T-helper 2 cell treated with Interferon-gamma antibody and Interleukin-4, amounts not matched to agents 5 μg/mL and 100 μg/mL, for 36 hours (primary cell): ENCODE results near the gene GPR78.
"Not testable (repeated sequence)": the region's sequence is repeated elsewhere in the genome, so short reads cannot be mapped to it uniquely, and the experiment has no call there.

Experiments
- DNase-seq: peaks from one replicate; pipeline ENCODE4 v3.0.0; 2021; ENCODE audit warnings: low spot score
- H3K27ac Mint-ChIP-seq: one replicate; pipeline ENCODE4 v1.8.0; 2021; ENCODE audit warnings: mild to moderate bottlenecking, mixed read lengths
- H3K27me3 Mint-ChIP-seq: one replicate; pipeline ENCODE4 v1.8.0; 2021; ENCODE audit warnings: low read depth, mixed read lengths
- H3K36me3 Mint-ChIP-seq: one replicate; pipeline ENCODE4 v1.8.0; 2021; ENCODE audit warnings: low read depth, mixed read lengths
- H3K4me1 Mint-ChIP-seq: one replicate; pipeline ENCODE4 v1.8.0; 2021; ENCODE audit warnings: low read depth, mixed read lengths
- H3K4me3 Mint-ChIP-seq: one replicate; pipeline ENCODE4 v1.8.0; 2022; ENCODE audit warnings: mild to moderate bottlenecking, moderate library complexity, mixed read lengths
- H3K9me3 Mint-ChIP-seq: one replicate; pipeline ENCODE4 v1.8.0; 2021; ENCODE audit warnings: mixed read lengths

Gene GPR78

DNA sequence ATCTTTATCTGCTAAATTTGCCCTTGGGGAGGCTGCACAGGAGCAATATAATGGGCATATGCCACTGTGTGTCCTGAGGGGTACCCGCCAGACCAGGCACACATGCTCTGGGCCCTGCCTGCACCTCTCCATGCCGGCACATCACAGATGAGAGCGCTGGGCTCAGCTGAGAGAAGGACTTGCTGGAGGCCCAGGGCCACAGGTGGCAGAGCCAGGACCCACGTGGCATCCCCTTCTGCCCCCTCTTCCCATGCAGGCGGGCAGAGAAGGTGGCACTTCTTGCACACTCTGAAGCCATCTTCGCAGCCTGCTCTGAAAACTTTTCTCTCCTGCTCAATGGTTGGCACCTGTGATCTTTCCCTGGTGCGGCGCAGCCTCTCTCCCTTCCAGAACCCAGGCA lies 32.5 kb downstream of the GPR78 start:
- no peaks in the 10 kb centered on the region for H3K27me3 Mint-ChIP-seq
- no peak overlapping the region for H3K27ac Mint-ChIP-seq
- no peak overlapping the region for H3K4me3 Mint-ChIP-seq
- no peak for DNase-seq
- H3K4me1 Mint-ChIP-seq, result no peaks in the 10 kb centered on the region
- no peaks in the 10 kb centered on the region for H3K9me3 Mint-ChIP-seq
- H3K36me3 Mint-ChIP-seq, result no peaks in the 10 kb centered on the region

DNA sequence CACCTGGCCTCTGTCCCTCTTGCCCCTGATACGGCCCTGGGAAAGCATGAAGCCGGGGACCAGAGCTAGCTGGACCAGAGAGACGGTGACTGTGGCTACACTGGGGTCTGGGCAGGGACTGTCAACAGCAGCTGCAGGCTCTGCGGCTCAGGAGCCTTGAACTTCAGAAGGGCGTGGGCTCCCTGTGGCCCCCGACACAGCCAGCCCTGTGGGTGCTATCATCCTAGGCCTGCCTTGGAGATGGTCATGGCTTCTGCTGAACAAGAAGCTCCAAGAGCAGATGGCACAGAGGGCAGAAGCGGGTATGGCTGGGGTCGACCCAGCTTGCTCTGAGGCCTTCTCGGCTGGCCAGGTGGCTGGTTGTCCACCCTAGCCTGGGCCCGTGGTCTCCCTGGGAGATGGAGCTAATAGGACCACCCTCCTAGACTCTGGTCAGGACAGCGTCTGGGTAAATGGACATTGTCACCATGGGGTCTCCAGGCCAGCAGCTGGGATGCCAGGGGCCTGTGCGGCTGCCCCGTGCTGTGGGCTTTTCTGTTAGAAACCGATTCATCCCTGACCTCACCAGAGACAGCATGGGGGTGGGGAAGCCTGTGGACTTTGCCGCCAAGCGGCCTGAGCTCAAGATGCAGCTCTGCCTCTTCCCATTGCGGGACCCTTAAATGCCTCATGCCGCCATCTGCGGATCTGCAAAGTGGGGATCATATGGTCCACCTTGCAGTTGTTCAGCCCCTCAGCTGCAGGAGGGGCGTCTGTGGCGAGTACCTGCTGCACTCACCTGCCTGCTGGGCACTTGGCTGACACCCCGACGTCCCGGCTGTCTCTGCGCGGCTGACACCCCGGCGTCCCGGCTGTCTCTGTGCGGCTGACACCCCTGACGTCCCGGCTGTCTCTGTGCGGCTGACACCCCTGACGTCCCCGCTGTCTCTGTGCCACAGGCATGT lies 33.5 kb downstream of the GPR78 start:
- Mint-ChIP-seq H3K36me3 (no peaks in the 10 kb centered on the region), H3K4me3 (no peak overlapping the region), H3K27me3 (no peaks in the 10 kb centered on the region), H3K4me1 (no peaks in the 10 kb centered on the region), H3K9me3 (no peaks in the 10 kb centered on the region), H3K27ac (no peak overlapping the region)
- no peak for DNase-seq

DNA sequence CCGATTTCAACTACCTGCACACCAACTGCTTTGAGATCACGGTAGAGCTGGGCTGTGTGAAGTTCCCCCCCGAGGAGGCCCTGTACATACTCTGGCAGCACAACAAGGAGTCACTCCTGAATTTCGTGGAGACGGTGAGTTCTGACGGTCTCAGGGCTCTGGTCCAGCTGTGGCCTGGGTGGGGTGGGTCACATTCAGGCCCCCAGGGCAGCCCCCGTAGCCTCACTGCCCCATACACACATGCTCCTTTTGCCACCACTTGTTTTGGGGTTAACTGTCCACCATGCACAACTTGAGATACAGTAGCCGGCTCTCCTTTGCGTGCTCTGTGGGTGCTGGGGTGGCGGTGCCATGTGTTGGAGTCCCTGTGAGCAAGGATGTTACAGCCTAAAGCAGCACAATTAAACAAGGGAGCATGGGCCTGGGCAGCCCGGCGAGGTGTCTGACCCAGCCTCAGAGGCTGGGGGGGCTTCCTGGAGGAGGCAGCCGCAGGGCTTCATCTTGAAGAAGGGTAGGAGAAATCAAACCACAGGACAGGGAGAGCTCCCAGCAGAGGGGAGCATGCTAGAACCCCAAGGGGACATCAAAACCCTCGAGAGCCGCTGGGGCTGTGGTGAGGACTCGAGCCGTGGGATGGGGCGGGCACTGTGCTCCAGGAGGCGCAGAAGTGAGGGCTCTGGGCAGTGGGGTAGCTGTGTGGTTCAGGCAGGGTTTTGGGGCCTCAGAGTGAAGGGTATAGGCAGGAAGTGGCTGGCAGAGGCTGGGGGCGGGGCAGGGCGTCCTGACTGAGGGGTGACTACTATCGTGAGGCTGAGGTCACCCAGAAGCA lies 34.4 kb downstream of the GPR78 start:
- Mint-ChIP-seq H3K27me3 (no peaks in the 10 kb centered on the region), H3K9me3 (no peaks in the 10 kb centered on the region), H3K36me3 (no peaks in the 10 kb centered on the region), H3K4me3 (no peak overlapping the region), H3K27ac (no peak overlapping the region), H3K4me1 (no peaks in the 10 kb centered on the region)
- no peak for DNase-seq

DNA sequence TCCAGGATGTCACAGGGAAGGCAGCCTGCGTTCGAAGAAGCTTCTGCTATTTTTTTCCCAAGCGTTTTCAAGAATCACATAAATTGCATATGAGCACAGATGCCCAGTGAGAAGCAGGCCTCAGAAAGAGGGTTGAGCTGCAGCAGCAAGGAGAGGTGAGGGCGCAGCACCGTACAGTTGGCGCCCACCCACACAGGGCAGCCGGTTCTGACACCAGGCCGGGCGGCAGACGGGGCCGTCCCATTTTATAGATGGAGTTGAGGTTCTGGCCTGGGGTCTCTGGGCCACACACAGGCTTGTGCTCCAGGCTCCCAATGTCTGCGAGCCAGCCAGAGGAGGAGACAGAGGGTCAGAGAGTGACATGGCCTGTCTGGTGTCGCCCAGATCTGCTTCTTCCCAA lies 35.2 kb downstream of the GPR78 start:
- H3K9me3 Mint-ChIP-seq, result no peaks in the 10 kb centered on the region
- H3K27ac Mint-ChIP-seq, result no peak overlapping the region
- no peak overlapping the region for H3K4me3 Mint-ChIP-seq
- no peaks in the 10 kb centered on the region for H3K27me3 Mint-ChIP-seq
- no peak for DNase-seq
- H3K4me1 Mint-ChIP-seq, result no peaks in the 10 kb centered on the region
- no peaks in the 10 kb centered on the region for H3K36me3 Mint-ChIP-seq

DNA sequence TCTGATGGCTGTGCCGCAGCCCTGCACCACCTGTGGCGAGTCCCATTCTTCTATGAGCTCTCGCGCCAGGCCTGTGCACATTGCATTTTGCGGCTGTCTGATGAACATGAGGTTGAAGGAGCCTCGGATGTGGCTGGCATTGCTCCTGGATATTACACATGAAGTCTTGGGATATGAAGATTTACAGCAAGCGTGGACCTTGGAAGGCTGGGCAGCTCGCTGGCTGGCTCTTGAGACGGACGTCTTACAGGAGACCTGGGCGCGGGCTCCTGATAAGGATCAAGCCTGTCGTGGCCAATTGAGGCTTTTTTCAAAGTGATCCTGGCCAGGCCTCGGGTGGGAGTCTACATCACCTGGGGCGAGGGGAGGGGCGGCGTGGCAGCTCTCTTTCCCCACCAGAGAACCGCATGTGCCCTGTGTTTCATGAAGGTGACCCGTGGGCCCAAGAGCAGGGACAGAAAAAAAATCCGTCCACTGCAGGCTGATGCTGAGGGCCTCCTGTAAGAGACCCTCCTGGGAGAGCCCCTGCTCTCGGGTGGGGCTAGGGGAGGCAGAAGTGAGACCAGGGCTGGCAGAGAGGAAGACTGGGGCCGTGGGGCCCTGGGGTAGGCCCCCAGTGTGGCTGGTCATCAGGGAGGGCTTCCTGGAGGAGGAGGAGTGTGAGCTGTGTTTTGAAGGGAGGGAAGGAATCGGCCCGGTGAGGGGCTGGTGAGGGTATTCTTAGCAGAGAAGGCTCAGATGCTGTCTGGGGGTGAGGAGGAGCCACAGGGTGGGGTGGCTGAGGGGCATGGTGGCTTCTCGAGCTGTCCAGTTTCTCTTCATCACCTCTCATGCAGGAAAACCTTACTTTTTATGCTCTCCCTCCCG lies 36.0 kb downstream of the GPR78 start:
- no peaks in the 10 kb centered on the region for H3K27me3 Mint-ChIP-seq
- no peaks in the 10 kb centered on the region for H3K36me3 Mint-ChIP-seq
- H3K27ac Mint-ChIP-seq, result no peak overlapping the region
- no peaks in the 10 kb centered on the region for H3K9me3 Mint-ChIP-seq
- no peaks in the 10 kb centered on the region for H3K4me1 Mint-ChIP-seq
- H3K4me3 Mint-ChIP-seq, result no peak overlapping the region
- DNase-seq, result no peak

DNA sequence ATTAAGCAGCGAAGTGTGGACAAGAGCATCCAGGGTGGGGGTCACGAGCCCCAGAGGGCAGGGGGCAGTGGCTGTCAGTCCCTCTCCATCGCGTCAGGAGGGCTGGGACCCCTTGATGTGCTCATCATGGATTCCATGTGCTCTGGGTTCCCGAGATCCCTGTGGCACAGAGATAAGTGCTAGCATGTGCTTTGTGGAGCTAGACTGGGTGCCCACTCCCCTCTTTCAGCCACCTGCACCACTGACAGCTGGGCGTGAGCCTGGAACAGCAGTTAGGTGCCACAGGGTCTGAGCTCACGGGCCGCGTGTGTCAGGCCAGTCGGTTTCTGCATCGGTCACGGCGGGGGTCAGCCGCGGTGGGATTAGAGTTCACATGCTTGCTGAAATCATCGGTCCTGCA lies 36.6 kb downstream of the GPR78 start:
- H3K4me1 Mint-ChIP-seq, result no peaks in the 10 kb centered on the region
- H3K27me3 Mint-ChIP-seq, result no peaks in the 10 kb centered on the region
- H3K27ac Mint-ChIP-seq, result no peak overlapping the region
- no peak for DNase-seq
- no peaks in the 10 kb centered on the region for H3K9me3 Mint-ChIP-seq
- no peak overlapping the region for H3K4me3 Mint-ChIP-seq
- H3K36me3 Mint-ChIP-seq, result no peaks in the 10 kb centered on the region

DNA sequence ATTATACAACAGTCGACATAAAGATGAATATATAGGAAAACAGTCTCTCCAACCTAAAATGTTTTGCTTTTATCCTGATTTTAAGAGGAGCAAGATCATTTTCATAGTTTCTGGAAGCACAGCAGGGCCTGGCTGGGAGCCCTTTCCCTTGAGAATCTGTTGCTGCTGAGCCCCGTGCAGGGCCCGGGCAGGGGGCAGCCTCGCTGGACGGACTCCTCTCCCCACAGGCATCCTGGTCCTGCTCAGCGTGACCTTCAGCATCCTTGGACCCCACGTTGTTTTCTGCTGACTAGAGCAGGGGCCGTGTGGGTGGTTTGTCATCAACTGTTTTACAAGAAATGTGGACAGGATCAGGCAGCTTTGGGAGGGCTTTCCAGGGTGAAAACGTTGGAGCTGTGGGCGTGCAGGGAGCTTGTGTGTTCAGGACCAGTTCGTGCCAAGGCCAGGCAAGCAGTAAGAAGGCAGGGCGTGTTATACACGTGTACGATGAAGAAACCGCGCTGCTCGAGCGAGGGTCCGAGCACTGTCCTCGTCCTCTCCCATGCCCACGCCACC lies 37.4 kb downstream of the GPR78 start:
- Mint-ChIP-seq H3K36me3 (no peaks in the 10 kb centered on the region), H3K9me3 (no peaks in the 10 kb centered on the region), H3K4me1 (no peaks in the 10 kb centered on the region), H3K27me3 (no peaks in the 10 kb centered on the region), H3K4me3 (no peak overlapping the region), H3K27ac (no peak overlapping the region)
- DNase-seq, result no peak

DNA sequence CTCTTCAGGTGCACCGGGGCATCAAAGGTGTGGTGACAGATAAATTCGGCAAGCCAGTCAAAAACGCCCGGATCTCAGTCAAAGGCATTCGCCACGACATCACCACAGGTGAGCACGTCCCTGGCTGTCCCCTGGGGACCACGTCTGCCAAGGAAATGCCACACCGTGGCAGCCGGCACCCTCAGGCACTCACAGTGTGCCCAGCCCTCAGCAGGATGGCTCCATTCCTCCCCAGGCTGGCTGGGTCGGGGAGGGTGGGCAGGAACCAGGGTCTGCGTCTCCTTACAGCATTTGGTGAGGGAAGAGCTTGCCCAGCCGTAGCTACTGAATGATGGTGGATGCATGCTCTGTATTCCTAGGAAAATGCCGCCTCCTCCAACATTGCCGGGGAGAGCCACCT lies 38.2 kb downstream of the GPR78 start:
- DNase-seq, result no peak

DNA sequence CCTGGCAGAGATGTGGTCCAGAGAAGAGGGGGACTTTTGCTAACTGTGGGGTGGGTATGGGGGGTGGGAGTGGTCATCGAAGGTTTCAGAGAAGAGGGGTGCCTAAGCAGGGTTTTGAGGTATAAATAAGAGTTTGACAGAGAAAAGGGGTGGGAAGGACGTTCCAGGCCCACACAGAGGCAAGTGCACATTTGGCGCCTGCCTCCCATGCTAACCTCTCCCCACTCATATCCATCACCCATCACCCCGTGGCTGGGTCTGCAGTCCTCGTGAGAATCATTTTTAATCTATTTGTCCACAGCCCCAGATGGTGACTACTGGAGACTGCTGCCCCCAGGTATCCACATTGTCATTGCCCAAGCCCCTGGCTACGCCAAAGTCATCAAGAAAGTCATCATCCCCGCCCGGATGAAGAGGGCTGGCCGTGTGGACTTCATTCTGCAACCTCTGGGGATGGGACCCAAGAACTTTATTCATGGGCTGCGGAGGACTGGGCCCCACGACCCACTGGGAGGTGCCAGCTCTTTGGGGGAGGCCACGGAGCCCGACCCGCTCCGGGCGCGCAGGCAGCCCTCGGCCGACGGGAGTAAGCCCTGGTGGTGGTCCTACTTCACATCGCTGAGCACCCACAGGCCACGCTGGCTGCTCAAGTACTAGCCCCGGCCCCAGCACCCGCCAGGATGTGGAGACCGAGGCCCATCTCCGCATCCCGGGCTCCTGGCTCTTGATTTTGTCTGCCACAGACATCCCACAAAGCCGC lies 38.9 kb downstream of the GPR78 start:
- no peak overlapping the region for H3K27ac Mint-ChIP-seq

More for the DNA sequence above, 38.2 kb downstream of the GPR78 start:
- Mint-ChIP-seq H3K9me3 (no peaks in the 10 kb centered on the region), H3K36me3 (no peaks in the 10 kb centered on the region), H3K27me3 (no peaks in the 10 kb centered on the region), H3K27ac (no peak overlapping the region), H3K4me3 (no peak overlapping the region), H3K4me1 (no peaks in the 10 kb centered on the region)

DNA sequence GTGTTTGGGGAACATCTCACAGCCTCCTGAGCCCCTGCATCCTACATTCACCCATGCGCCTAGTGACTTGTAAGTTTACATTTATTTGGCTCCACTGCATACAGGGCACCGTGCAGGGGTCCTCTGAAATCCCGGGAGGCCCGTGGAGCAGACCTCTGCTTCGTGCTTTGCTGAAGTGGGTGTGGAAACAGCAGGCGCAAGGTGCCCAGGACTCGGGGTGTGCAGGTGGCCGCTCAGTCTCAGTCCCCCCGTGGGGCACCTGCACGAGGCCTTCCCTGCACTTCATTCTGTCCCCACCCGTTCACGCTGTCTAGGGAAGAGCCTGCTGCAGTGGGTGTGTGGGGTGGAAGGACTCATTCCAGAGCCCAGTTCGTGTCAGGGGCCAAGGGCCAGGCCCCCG lies 40.9 kb downstream of the GPR78 start:
- H3K36me3 Mint-ChIP-seq, H3K4me1 Mint-ChIP-seq, H3K9me3 Mint-ChIP-seq, H3K27me3 Mint-ChIP-seq, DNase-seq, H3K4me3 Mint-ChIP-seq, H3K27ac Mint-ChIP-seq: not testable (repeated sequence)

More for the DNA sequence above, 38.9 kb downstream of the GPR78 start:
- Mint-ChIP-seq H3K27me3 (no peaks in the 10 kb centered on the region), H3K36me3 (no peaks in the 10 kb centered on the region), H3K9me3 (no peaks in the 10 kb centered on the region), H3K4me1 (no peaks in the 10 kb centered on the region), H3K4me3 (no peak overlapping the region)
- DNase-seq, result no peak

DNA sequence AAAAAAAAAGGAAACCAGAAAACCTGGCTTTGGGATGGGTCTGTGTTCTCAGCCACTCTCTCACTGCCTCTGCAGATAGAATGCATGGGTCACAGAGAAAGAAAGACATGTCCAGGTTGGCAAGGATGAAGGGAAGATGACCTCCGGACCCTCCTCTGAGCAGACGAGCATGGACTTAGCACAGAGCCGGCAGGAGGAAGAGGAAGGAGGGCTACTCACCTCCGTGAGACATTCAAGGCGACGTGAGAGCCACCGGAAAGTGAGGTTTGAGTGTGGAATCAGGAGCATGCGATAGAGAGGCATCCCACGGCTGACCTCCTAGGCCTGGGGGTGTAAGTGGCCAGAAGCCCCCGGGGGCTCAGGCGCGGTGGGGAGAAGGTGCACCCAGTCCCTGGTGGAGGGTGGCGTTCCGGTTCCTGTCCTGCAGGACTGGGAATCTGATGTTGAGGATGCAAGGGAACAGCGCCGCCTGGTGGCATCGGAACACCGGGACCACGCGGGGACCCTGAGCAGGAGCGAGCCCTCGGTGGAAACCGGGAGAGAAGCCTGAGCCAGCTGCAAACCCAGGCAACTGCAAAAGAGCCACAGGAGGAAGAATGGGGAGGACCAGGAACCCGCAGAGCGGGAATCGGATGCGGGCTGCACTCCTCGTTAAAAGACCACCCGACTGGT lies 44.5 kb downstream of the GPR78 start:
- H3K27me3 Mint-ChIP-seq, H3K27ac Mint-ChIP-seq, DNase-seq, H3K4me3 Mint-ChIP-seq, H3K36me3 Mint-ChIP-seq, H3K4me1 Mint-ChIP-seq, H3K9me3 Mint-ChIP-seq: not testable (repeated sequence)

DNA sequence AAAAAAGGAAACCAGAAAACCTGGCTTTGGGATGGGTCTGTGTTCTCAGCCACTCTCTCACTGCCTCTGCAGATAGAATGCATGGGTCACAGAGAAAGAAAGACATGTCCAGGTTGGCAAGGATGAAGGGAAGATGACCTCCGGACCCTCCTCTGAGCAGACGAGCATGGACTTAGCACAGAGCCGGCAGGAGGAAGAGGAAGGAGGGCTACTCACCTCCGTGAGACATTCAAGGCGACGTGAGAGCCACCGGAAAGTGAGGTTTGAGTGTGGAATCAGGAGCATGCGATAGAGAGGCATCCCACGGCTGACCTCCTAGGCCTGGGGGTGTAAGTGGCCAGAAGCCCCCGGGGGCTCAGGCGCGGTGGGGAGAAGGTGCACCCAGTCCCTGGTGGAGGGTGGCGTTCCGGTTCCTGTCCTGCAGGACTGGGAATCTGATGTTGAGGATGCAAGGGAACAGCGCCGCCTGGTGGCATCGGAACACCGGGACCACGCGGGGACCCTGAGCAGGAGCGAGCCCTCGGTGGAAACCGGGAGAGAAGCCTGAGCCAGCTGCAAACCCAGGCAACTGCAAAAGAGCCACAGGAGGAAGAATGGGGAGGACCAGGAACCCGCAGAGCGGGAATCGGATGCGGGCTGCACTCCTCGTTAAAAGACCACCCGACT lies 50.2 kb downstream of the GPR78 start:
- H3K4me1 Mint-ChIP-seq, H3K36me3 Mint-ChIP-seq, H3K4me3 Mint-ChIP-seq, H3K27me3 Mint-ChIP-seq, H3K27ac Mint-ChIP-seq, H3K9me3 Mint-ChIP-seq, DNase-seq: not testable (repeated sequence)
